Measurements from ENCODE around the gene RGL4.

Gene RGL4

DNA sequence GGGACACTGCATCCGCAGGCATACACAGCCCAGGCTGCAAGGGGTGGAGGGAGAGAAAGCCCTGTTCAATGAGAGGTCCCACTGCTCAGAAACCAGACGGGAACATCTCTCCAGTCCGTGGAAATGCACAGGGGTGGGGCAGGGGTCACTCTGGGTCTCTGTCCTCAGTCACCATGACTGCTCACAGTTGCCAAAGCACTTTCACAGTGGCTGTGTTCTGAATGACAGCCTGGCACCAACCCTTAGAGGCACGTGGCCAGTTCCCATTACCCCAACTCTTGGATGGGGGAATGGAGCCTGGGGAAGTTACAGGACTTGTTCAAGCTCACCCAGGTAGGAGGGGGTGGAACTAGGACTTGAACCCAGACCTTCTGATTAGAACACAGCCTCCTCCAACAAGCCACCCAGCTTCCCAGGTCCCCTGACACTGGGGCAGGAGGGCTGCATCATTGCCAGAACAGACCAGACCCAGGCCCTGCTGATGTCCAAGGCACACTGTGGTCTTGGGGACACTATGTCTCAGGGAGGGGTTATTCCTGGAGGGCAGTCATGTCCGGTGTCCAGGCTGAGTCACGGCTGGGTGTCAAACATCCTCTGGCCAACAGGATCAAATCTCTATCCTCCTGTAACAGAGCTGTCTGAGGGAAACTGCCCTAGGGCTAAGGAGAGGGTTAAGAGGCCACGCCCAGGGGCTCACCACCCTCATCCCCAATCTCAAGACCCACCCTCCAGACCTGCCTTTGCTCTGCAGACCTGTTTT, 51.9 kb downstream of the RGL4 start:
- DNase-seq (ENCODE audit: low read depth): no peak

DNA sequence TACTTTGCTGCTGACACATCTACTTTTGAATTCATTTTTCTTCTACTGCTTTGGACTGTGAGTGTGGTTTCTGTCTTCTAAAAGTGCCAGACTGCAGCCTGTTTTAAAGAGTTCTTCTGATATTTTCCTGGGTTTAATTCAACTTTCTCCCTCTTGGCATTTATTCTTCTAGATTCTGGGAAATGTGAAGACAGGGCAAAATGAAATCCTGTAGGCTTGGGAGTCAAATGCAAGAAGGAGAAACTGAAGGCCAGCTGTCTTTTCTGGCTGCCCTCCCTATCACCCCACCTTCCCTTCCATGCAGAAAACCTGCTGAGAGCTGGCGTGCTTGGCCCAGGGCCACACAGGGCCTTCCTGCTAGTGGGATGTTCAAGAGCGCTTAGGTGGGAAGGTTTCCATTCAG, 52.5 kb downstream of the RGL4 start:
- DNase-seq (ENCODE audit: low read depth): no peak

DNA sequence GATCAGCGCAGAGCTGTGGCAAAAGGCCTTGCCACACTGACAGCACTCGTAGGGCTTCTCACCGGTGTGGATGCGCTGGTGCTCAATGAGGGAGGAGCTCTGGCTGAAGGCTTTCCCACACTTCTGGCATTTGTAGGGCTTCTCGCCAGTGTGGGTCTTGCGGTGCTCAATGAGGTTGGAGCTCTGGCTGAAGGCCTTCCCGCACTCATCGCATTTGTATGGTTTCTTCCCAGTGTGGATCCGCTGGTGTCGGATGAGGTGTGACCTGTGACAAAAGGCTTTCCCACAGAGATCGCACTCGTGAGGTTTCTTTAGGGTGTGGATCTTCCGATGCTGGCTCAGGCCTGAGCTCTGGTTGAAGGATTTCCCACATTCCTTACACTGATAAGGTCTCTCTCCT, 53.2 kb downstream of the RGL4 start:
- no peak for DNase-seq (ENCODE audit: low read depth)

DNA sequence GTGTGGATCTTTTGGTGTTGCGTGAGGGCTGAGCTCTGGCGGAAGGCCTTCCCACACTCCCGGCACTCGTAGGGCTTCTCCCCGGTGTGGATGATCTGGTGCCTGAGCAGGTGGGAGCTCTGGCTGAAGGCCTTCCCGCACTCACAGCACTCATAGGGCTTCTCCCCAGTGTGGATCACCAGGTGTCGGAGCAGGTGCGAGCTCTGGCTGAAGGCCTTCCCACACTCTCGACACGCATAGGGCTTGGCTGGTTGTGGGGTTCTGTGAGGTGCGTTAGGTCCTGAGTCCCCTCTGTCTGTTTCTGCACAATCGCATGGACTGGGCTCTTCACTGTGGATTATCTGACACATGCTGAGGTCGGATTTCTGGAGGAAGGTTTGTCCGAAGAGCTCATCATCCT, 53.7 kb downstream of the RGL4 start:
- DNase-seq (ENCODE audit: low read depth): no peak

GRCh38 chr22:23745791-23746190, 55.0 kb downstream of the RGL4 start:
- no peak for DNase-seq (ENCODE audit: low read depth)

All from fibroblast of the conjunctiva (primary cell).